Hematopoietic multipotent progenitor cell treated with erythropoietin and hydrocortisone succinate and interleukin-3 and kit ligand, for 6 days (in vitro differentiated cells): ENCODE data around the gene RASEF.

Source experiments
- DNase-seq: peaks from one replicate; pipeline ENCODE4 v3.0.0-alpha.2; 2015

The RASEF gene

DNA sequence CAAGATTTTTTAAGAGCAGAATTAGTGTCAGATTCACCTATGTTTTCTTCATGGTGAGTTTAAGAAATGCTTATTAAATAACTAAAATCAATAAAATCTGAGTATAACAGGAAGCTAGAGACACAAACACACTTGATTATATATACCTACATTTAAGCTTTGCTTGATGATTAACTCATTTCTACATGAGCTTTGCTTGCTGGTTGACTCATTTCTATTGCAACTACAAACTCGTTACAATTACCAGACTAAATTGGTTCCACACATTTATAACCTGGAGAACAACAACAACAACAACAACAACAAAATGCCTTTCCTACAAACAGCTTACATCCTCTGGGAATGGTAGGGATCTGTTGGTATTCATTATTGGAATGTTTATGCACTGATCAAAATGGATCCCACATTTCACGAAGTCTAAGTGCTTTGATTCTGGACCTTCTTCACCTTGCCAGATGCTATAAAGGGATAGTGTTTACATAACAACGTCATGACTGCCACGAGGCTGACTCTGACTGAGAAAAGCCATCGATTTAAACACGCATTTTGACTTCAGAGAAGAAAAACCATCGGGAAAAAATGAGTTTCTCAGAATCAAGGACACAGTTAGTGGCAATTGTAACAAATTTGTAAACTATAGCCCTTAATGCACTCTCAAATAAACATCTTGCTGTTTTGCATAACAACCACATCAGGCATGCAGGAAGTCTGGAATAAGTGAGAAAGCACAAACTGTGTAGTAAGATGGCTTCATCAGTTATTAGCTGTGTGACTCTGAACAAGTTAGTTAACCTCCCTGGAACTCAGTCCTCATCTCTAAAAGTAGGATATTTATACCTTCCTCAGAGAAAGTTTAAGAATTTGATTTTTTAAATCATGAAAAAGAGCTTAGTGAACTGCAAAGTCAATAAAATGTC, 49.8 kb downstream of the RASEF start:
- no peak for DNase-seq

DNA sequence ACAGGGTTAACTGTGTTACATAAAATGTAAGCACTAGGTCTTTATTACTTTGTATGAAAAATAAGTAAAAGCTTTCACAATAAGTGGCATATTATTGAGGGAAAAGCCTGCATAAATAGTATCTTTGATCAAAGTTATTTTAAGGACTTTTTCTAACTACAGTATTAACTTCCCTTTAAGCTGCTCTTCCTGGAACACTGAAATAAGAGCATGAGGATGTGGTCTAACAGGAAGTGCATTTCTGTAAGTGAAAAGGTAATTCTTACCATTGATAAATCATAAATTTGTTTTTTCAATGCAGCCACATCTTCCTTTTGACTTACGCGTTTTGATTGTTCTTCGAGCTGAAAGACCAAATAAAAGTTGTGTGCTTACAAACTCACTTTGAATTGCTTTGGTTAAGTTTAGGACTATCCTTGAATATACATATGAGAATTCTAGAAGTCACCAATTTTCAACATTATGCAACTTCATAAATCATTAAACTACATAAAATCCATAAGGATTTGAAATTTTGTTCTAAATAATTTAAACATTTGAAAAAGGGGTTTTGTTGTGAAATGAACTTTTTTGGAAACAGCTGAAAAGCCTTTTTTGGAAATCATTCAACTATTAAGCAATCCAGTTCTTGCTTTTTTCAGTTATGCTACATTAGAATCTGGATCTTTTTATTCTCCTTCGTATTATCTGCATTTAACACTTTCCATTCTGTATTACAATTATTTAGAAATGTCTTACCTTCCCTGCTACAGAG, 50.6 kb downstream of the RASEF start:
- DNase-seq = no peak

DNA sequence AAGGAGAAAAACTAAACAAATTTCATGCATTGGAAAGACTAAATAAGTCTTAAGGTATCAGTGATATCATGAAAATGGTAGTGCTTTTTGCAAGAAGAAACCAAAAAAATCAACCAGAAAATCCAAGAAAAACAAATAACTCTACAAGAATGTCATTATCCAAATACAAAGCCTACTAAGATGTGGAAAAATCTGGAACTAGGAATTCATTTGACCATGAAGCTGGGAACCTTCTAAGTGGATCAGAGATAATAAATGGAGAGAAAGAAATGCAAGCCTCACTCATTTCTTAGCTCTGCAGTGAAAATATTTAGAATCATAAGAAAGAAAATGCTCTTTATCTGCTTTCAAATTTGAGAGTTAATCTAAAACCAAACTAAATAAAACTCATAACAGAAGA, 51.3 kb downstream of the RASEF start:
- no peak for DNase-seq

DNA sequence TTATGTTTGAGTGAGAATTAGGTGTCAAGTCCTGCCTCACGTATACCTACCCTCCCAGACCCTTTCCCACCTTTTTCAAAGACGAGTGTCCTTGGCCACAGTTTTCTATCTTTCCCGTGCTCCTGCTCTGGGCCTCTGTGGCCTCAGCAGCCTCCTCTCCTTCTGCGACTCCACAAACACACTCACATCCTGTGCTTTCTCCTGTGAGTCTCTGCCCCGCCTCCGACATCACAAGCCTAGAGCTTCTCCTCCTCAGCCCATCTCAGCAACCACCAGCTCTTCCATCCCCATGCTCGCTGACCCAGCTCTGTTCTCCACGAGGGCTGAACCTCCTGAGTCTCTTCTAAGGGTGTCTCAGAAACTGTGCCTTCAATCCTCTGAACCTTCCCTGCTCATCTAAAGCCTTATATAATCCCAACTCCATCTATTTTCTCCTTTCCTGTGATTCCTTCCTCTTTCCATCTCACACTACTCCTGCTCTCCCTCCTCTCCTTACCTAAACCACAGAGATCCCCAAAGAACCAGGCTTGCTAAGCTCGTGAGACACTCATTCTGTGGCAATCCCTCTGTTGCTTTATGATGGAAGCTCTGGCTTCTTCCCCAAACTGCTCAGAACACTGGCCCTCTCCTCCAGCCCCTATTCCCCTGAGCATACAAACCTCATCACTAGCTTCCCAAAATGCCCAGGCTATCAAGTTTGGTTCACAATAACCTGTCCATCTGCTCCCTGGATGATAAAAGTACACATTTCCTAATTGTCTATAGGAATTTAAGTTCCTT, 55.2 kb downstream of the RASEF start:
- DNase-seq = no peak

DNA sequence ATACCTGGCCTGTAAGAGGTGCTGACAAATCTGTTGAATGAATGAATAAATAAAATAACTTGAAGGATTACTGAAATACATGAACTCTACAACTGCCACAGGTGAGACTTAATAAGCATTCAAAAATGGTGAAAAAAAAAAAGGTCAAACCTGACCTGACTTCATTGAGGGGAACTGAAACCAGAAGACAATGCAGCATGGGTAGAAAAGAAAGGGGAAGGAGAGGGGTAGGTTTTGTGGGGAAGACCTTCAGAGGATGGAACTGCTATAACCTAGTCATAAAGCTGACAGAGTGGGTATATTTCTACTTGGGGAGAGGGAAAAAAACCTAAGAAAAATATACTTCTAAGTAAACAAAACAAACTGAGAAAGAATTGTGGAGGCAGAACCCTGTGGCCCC, 56.6 kb downstream of the RASEF start:
- DNase-seq = no peak

DNA sequence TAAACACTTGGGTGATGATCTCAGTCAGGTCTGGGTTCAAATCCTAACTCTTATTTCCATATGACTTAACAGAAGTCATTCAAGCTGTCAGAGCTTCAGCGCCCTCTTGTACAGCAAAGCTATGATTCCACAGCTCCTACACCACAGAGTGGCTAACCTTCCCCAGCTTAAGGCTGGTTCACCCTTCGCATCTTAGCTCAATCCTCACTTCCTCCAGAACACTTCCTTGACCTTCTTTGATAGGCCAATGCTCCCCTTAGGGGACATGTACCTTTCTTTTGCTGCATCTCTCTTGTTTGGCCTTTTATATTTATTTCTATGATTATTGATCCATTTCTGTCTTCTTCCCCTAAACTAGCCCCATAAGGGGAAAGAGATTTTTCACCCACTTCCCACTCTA, 57.0 kb downstream of the RASEF start:
- DNase-seq = no peak

DNA sequence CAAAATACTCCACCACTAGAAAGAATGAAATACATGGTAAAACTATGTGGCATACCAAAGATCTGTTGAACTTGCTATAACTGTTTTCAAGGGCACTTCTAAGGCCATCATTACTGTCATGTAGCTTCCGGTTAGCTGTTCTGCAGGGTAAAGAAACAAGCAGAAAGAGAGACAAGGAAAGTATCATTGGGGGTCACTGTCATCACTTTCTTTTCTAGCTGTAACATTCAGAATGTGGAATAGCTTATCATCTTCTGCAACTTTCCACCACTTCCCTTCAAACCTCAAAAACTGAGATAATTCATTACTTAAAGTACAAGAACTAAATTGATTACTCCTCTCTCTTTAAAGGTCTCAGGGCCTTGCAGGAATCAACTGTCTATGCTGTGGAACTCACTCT, 57.6 kb downstream of the RASEF start:
- DNase-seq = peak; percentile 2

DNA sequence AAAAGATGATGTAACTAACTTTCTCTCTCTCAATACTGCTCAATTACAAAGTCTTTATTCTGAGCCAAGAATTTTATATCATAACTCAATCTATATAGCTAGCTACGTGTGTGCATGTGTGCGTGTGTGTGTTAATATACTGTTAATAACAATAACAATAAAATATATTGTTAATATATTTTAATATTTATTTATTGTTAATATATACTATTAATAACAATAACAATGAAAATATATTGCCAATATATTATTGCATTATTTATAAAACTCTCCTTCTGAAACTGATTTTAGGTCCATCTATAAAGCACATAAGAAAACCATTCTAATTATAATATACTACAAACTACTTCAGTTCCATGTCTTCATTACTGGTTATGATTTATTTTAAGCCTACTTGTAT, 60.6 kb downstream of the RASEF start:
- DNase-seq = no peak

DNA sequence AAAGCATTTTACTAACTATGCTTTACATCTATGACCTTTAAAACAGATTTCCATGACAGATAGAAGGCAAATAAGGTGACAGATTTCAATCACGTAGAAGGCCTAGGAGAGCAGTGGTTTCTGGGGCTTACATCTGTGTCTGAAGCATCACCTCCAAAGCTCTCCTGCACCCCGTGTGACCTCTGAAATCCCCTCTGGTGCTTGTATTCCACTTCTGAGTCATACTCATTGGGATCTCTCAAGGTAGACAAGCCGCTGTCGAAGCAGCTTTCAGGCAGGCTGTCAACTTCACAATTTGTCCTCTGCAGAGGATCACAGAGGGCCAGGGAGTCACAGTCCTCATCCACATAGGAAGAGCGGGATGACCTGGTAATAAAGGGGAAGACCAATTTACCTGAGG, 62.2 kb downstream of the RASEF start:
- DNase-seq = no peak

DNA sequence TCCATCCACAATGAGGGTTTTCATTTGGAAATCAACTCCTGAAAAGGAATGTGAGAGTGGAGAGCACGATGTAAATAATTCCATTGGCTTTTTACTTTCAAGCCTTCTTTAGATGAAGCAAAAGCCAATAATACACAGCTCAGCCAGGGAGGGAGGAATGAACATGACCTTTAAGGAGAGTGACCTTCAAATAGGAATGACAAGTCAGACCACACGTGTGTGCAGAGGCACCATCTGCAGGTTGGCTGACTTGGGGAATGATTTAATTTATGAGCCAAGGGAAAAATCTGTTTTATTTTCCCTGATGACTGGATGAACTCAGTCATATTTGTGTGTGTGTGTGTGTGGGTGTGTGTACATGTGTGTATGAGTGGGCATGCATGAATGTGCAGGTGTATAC, 64.5 kb downstream of the RASEF start:
- DNase-seq = no peak

DNA sequence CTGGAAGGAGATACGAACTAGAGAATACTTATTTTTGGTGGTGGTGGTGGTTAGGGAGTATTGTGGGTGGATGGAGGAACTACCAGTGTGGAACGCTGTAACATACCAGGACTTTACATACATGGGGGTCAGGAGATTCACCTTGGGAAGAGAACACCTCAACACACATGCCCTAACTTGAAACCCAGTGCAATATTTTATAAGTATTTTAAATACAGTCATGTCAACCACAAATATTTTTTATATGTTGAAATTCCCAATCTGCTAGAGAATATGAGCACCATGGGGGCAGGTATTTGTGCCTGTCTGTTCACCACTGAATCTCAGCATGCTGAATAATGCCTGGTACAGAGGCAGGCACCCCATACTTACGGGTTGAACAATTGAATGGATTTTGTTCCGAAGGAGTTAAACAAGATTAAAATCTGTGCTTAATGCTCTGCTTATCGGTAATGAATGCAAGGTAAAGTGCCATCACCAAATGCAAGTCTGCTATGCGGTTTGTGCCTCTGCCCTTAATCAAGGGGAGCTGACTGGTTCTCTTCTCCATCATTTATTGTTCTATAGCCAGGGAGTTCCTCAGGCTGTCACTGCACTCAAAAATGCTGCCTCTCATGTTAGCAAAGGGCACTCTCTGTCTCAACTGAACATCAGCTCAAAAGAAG, 65.3 kb downstream of the RASEF start:
- no peak for DNase-seq

DNA sequence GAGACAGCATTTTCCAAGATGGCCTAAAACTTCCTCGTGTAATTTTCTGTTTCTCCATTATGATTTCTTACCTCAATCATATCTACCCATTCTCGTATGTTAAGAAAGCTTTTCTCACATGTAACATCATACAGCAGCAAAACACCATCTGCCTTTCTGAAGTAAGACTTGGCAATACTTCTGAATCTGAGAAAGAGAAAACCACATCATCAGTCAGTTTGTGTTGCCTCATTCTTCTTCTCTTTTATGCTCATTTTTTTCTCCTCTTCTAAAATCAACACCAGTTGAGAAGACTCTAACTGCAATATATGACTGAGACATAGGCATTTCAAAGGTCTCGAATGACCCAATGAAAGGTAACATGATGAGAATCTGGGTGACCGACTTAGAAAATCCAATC, 66.0 kb downstream of the RASEF start:
- DNase-seq = no peak

DNA sequence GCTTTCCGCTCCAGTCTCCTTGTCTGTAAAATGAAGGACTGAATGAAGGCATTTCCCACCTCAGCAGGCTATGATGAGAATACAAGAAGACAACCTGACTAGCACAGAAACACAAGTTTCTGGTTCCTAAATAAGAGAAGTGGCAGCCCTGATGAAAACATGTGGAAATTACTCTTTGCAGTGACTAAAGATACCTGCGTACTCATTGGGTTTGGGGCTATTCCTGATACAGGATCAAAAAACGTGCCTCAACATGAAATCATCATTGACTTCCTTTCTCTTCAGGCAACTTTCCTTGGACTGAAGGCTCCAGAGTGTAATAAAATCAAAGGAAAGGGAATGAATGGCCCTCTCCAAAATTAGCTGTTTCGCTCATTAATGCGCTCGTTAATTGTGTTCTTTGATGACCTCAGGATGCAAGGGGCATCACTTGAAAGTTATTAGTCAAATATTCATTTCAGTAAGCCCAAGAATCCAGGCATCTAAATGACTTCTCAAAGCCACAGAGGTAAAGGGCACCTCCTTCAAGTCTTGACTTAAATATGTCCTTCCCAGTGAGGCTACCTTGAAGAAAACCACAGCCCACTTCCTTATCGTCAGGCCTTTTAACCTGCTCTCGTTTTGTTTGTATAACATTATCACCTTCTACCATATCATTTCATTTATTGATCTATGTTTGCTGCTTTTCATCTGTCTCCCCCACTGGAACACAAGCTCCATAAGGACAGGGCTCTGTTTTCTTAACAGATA, 68.9 kb downstream of the RASEF start:
- no peak for DNase-seq

DNA sequence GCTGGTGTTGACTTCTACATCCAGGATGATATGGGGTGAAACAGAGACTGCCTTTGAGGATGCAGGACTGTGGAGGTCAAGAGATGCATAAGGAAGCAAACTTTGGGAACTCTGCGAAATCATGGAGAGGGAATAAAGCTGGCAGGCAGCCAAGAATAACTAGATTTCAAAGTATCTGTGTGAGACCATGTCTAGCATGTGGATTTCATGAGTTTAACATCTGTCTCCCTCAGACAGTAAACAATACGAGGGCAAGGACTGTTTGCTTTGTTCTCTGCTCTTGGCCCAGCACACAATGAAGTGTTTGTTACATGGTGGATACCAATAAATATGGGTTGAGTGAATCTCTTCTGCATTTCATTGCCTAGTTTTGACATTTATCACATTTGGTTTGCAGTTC, 71.3 kb downstream of the RASEF start:
- DNase-seq = no peak

DNA sequence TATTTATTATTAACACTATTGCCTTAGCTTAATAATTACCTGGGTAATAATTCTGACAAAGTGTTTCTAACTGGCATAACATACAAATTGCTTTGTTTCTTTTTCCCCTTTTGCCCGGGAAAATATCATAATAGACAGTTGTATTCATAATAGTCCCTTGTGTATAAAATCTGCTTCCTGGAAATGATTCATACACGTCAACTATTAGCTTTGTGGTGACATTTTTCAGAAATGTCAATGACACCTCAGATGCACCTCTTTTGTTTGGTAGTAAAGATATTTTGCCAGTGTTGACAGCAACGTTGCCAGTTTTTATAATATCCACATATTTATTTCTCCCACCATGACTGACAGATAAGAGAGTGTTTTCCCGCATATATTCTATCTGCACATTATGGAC, 73.0 kb downstream of the RASEF start:
- DNase-seq = no peak

DNA sequence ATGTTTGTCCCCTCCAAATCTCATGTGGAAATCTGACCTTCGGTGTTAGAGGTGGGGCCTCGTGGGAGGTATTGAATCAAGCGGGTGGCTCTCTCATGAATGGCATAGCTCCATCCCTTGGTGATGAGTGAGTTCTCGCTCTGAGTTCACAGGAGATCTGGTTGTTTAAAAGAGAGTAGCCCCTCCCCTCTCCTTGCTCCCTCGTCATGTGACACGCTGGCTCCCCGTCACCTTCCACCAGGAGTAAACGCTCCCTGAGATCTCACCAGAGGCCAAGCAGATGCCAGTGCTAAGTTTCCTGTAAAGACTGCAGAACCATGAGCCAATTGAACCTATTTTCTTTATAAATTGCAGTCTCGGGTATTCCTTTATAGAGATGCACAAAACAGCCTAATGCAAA, 74.5 kb downstream of the RASEF start:
- no peak for DNase-seq

DNA sequence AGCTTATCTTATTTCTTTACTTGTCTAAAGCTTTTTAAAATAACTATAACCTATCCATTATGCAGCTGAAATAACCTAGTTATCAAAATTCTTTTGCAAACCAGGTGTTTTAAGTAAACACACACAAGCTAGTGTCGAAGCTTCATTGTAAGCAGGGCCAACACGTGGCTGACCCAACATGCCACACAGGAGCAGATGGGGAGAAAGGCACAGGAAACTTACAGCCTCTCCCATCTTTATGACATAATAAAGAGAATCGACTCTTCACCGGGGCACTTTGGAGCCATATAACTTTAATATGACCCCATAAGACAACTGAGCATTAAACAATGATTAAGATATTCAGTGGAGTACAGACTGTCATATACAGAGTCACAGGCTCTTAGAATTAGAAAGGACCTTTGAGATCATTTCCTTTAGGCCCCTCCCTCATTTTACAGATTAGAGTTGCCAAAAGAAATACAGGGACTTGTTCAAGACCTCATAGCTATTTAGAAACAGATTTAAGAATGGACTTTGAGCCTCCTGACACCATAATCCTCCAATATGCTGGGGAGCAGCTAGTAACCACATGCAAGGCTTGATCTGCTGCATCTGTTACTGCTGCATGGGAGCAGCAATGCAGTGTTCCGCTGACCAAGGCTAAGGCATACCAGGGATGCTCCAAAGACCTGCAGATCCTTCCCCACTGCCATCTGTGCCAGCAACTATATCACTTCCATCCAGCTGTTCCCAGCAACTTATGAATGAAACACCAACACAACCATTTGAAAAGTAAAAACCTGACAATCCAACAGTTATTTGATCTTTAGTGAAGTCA, 75.4 kb downstream of the RASEF start:
- no peak for DNase-seq

DNA sequence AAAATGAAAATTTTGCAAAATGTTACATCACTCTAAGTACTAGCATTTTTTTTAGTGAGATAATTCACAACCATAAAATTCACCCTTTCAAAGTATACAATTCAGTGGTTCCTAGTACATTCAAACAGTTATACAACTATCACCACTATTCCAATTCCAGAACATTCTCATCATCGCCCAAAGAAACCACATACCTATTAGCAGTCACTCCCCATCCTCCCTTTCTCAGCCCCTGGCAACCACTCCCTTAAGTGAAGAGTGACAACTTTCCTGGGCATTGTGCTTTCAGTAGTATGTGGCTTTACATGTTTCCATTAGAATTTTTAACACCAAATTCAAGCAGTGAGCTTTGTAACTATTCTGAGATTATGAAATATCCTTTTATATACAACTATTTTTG, 81.4 kb downstream of the RASEF start:
- no peak for DNase-seq

DNA sequence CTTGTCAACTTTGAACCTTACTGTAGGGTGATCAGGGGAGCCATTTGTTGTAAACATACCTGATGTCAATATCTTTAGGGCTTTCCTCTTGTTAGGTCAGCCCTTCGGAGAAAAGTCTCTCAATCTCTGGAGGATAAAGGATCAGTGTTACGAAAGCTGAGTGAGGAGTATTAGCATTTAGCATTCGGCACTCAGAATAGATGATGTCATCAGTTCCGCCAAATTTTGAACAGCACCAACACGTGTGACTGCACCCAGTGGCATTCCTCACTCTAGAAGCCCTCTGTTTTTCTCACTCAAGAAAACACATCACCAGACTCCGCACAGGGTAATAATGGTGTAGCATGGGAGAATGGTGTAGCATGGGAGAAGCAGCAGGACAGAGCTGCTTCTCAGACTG, 87.8 kb downstream of the RASEF start:
- no peak for DNase-seq

DNA sequence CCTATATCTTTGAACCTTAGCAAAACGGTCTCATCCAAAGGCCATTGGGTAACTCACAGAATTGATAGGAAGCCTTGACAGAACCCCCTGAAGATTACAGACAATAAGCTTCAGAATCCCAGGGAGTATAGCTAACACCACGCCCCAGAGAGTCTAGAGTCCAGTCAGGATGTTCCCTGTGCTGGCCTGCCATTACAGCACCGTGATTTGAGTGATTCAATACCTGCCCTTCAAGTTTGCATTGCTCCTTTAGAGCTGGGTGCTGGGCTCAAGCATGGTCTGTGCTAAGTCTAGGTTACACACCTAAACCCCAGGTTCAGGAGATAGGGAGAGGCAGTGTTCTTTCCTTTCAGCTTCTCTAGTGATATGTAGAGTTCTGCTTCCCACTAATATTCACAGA, 90.5 kb downstream of the RASEF start:
- no peak for DNase-seq

DNA sequence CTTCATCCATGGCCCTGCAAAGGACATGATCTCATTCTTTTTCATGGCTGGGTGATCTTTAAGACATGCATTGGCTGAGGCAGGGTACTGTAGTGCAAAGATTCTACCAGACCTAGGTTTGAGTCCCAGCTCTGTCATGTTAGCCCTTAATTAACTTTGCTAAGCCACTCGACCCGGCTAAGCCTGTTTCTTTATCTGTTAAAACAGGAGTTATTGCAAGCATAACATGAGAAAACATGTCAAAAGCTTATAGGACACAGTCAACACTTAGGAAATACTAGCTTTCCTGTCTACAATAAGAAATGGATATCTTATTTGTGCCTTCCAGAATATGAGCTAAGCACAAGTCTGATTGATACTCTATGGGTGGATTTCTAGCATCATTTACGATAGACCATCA, 92.6 kb downstream of the RASEF start:
- no peak for DNase-seq
